HG03571 (cell line): ENCODE measurements around the gene CBR1.

Source experiments
- ATAC-seq: cut with Tn5 transposase; IDR thresholded peaks from one replicate; pipeline ENCODE4 v1.9.1; 2021; ENCODE audit not compliant: unreplicated experiment

Gene CBR1

GRCh38 chr21:36069713-36070583 is at the start of gene CBR1:
TSS of gene CBR1 (plus strand) at chr21:36070024. CDS start at chr21:36070116, 92 bp downstream.
- peak; percentile 93 for ATAC-seq

- no peak for ATAC-seq
Observed at GRCh38 chr21:36021251-36021837, 48.5 kb upstream of the CBR1 start.

GRCh38 chr21:36022427-36023091 is 47.3 kb upstream of the CBR1 start:
- no peak for ATAC-seq

- ATAC-seq = no peak
Observed at GRCh38 chr21:36023092-36023480, 46.7 kb upstream of the CBR1 start.

GRCh38 chr21:36024782-36025181 is 45.0 kb upstream of the CBR1 start:
- ATAC-seq = no peak

GRCh38 chr21:36027347-36027746 is 42.5 kb upstream of the CBR1 start:
- ATAC-seq = no peak

GRCh38 chr21:36028127-36029069 is 41.4 kb upstream of the CBR1 start:
- peak; percentile 69 for ATAC-seq

- ATAC-seq = no peak
Observed at GRCh38 chr21:36029309-36029708, 40.5 kb upstream of the CBR1 start.

GRCh38 chr21:36030581-36031189 is 39.1 kb upstream of the CBR1 start:
- no peak for ATAC-seq

- ATAC-seq = no peak
Observed at GRCh38 chr21:36032647-36033406, 37.0 kb upstream of the CBR1 start.

- ATAC-seq = no peak
Observed at GRCh38 chr21:36034211-36034913, 35.5 kb upstream of the CBR1 start.

- no peak for ATAC-seq
Observed at GRCh38 chr21:36035381-36035791, 34.4 kb upstream of the CBR1 start.

GRCh38 chr21:36038701-36039497 is 30.9 kb upstream of the CBR1 start:
- ATAC-seq = no peak

GRCh38 chr21:36039861-36040260 is 30.0 kb upstream of the CBR1 start:
- ATAC-seq = no peak

- no peak for ATAC-seq
Observed at GRCh38 chr21:36040389-36040788, 29.4 kb upstream of the CBR1 start.

GRCh38 chr21:36041910-36042309 is 27.9 kb upstream of the CBR1 start:
- ATAC-seq = no peak

GRCh38 chr21:36044056-36044455 is 25.8 kb upstream of the CBR1 start:
- ATAC-seq = no peak

GRCh38 chr21:36045993-36046392 is 23.8 kb upstream of the CBR1 start:
- ATAC-seq = no peak
